H1 (cell line): ENCODE measurements around the gene HTRA1. TPM values are rescaled to one million over a fixed set of nuclear protein-coding genes. Genes with fewer than 3 reads are reported as not detected.

Experiments used
- CBX8 ChIP-seq: fragments of 300-800, 300-1000 bp; sonication (generic); IDR thresholded peaks from 2 replicates; pipeline ENCODE4 v1.7.1; 2016; ENCODE audit warnings: low read depth, low read length, borderline replicate concordance
- EP300 ChIP-seq, 2 experiments: IDR thresholded peaks; 1 replicate in 1 of 2; 2 replicates in 1 of 2; pipeline ENCODE4 v1.6.1; 2011 to 2012; ENCODE audit warnings: low read depth in 2 of 2, low read length in 2 of 2, mild to moderate bottlenecking in 2 of 2, borderline replicate concordance in 1 of 2, inconsistent platforms in 1 of 2, moderate library complexity in 1 of 2
- NANOG ChIP-seq: IDR thresholded peaks from 2 replicates; pipeline ENCODE4 v1.6.1; 2011; ENCODE audit warnings: low read length, low read depth, mild to moderate bottlenecking, inconsistent platforms; ENCODE audit not compliant: insufficient read depth, poor library complexity, severe bottlenecking
- RFX5 ChIP-seq: IDR thresholded peaks from 2 replicates; pipeline ENCODE4 v1.6.1; 2011; ENCODE audit warnings: low read depth, low read length, improper control_type of control experiment, borderline replicate concordance
- TEAD4 ChIP-seq: IDR thresholded peaks from 2 replicates; pipeline ENCODE4 v1.6.1; 2012; ENCODE audit warnings: low read depth, low read length, inconsistent platforms, mixed read lengths
- polyA plus RNA-seq, 7 experiments: library from polyadenylated mRNA; depleted of rRNA in 3 of 7; stranded (reverse) in 5 of 7; unstranded in 2 of 7; fragments of >200 nt in 5 of 7; fragments of 200-250 nt in 2 of 7; gene quantifications; 1 replicate in 5 of 7; 2 replicates in 1 of 7; 4 replicates in 1 of 7; pipeline versions ENCODE4 v1.2.1 to v1.2.3, GENCODE V29; 2011 to 2013; ENCODE audit warnings: missing spikeins in 2 of 7, mixed read lengths in 2 of 7
- total RNA-seq: library from RNA; stranded (reverse); fragmentation: NEBNext Ultra II Directional; extraction: Animal tissue kit (Norgen Biotek cat#: 25700); gene quantifications from 2 replicates; pipeline ENCODE4 v1.2.1, GENCODE V29; 2021

HTRA1 gene
- total and polyA plus RNA-seq, 2 of the 8 experiments (the other 6 are each of a cell fraction or from before 2014, with no cell fraction given), result 15.8 to 20.1 TPM

- TF ChIP-seq TEAD4 (no peak), EP300 (IDR thresholded peaks at IDR 0.05; ENCODE audit: borderline replicate concordance in 1 of 2, low read depth in 2 of 2, low read length in 2 of 2) (no peak), RFX5 (no peak), CBX8 (no peak), NANOG (no peak)
These were observed 83.1 kb downstream of the HTRA1 start (continued) for GRCh38 chr10:122544493-122544892.
